Ovary (tissue), 9 donors: ENCODE data around the gene NIM1K. TPM values are rescaled to one million over a fixed set of nuclear protein-coding genes. Genes with fewer than 3 reads are reported as not detected.
"Not testable (repeated sequence)": the region's sequence is repeated elsewhere in the genome, so short reads cannot be mapped to it uniquely, and the experiment has no call there.

Experiments used
- DNase-seq, 5 donors: peaks; one replicate each; pipeline ENCODE4 v3.0.0-alpha.2; 2019 to 2020
- H3K27ac ChIP-seq, 2 donors: fragments of 200-600 bp; one replicate each; pipeline versions ENCODE4 v1.5.1 to v1.8.0; 2019 to 2022
- H3K27me3 ChIP-seq: fragments of 200-600 bp; one replicate; pipeline ENCODE4 v1.8.0; 2022
- H3K36me3 ChIP-seq: fragments of 200-600 bp; sonication (generic); one replicate; pipeline ENCODE4 v1.5.1; 2019
- H3K4me1 ChIP-seq: one replicate; pipeline ENCODE4 v1.8.1; 2013; ENCODE audit warnings: mild to moderate bottlenecking, moderate library complexity; ENCODE audit not compliant: insufficient read depth
- H3K4me3 ChIP-seq: fragments of 200-600 bp; sonication (generic); one replicate; pipeline ENCODE4 v1.5.1; 2017
- H3K9me3 ChIP-seq, 2 donors: fragments of 200-600 bp in 1 of 2; sonication (generic) in 1 of 2; one replicate each; pipeline versions ENCODE4 v1.5.1 to v1.8.1; 2013 to 2019; ENCODE audit warnings: mild to moderate bottlenecking in 1 of 2, moderate library complexity in 1 of 2
- CTCF ChIP-seq, 3 donors: fragments of 450-650 bp in 2 of 3; fragments of 200-600 bp in 1 of 3; IDR thresholded peaks; one replicate each; pipeline versions ENCODE4 v1.5.1 to v1.8.0; 2016 to 2022; ENCODE audit warnings: antibody characterized with exemption in 3 of 3, mild to moderate bottlenecking in 1 of 3
- EP300 ChIP-seq: sonication (generic); formaldehyde crosslinking; IDR thresholded peaks from one replicate; pipeline ENCODE4 v1.6.1; 2017; ENCODE audit warnings: antibody characterized with exemption
- POLR2A ChIP-seq: fragments of 450-650 bp; IDR thresholded peaks from one replicate; pipeline ENCODE4 v1.6.1; 2017; ENCODE audit warnings: antibody characterized with exemption, mild to moderate bottlenecking, moderate library complexity
- WGBS, 3 donors: extraction: QIAGEN DNeasy Blood & Tissue Kit in 1 of 3; methylation state at CpG; one replicate each; pipeline versions ENCODE4 v1.1.5 to v1.1.7; 2013 to 2017; 5-methylcytosine and 5-hydroxymethylcytosine counted together
- intact Hi-C, 4 donors: fragments of 100-400 bp; cut with DNase I; formaldehyde crosslinking; loops; one replicate each; pipeline versions ENCODE4 v1.11.0 to v1.15.1; 2022 to 2023
- polyA plus RNA-seq, 2 donors: library from polyadenylated mRNA; stranded (reverse); fragments of 200-250 nt in 1 of 2; fragments of 350-450 nt in 1 of 2; fragmentation: Illumina TruSeq in 1 of 2; extraction: RNeasy Lipid Tissue Mini Kit (QIAGEN cat#74804) in 1 of 2; gene quantifications; one replicate each; pipeline ENCODE4 v1.2.3, GENCODE V29; 2013 to 2014
- total RNA-seq, 7 donors: library from RNA; depleted of rRNA in 2 of 7; stranded (reverse); fragments of >200 nt in 2 of 7; fragmentation: NEBNext Ultra II Directional in 3 of 7; extraction: Animal tissue kit (Norgen Biotek cat#: 25700) in 3 of 7; gene quantifications; one replicate each; pipeline versions ENCODE4 v1.1.0 to v1.2.4, GENCODE V29; 2016 to 2023
- donor health status: DM: no; HTN: no; CAD: no; lungs with moderate emphysema.
- donor health status: DM: no; HTN: no; CAD: no.
- donor health status: Bipolar disorder and iron deficiency.
- donor health status: DM: yes; HTN: yes; CAD: no.
- donor health status: DM: no; HTN: no; CAD: no.
- donor health status: DM: yes; HTN: yes; CAD: no.

NIM1K gene
- total and polyA plus RNA-seq, 9 donors = 0.12 to 0.78 (median 0.35) TPM; not detected in 1

GRCh38 chr5:43174586-43174985 lies 17.4 kb upstream of the NIM1K start:
- Histone ChIP-seq H3K4me1 (no peaks in the 10 kb centered on the region), H3K36me3 (no peaks in the 10 kb centered on the region), H3K27ac (no peak overlapping the region), H3K4me3 (no peak overlapping the region), H3K27me3 (no peaks in the 10 kb centered on the region), H3K9me3 (no peaks in the 10 kb centered on the region)
- intact Hi-C loops = no loop called here
- 94 to 95% (median 95%) methylated on average over 7 of the region's 7 CpGs for WGBS, 3 donors
- TF ChIP-seq POLR2A (no peak), EP300 (no peak), CTCF (IDR thresholded peaks at IDR 0.05) (no peak)
- DNase-seq = no peak

- TF ChIP-seq POLR2A (no peak), CTCF (IDR thresholded peaks at IDR 0.05) (no peak), EP300 (no peak)
- no peak overlapping the region for H3K27ac ChIP-seq
- H3K4me1 ChIP-seq = no peaks in the 10 kb centered on the region
- DNase-seq = no peak
- no peak overlapping the region for H3K4me3 ChIP-seq
- intact Hi-C loops = no loop called here
- H3K36me3 ChIP-seq = no peaks in the 10 kb centered on the region
- no peaks in the 10 kb centered on the region for H3K9me3 ChIP-seq
- H3K27me3 ChIP-seq = no peaks in the 10 kb centered on the region
- WGBS, 3 donors = 86 to 90% (median 87%) methylated on average over 7 of the region's 7 CpGs
These were observed 12.2 kb upstream of the NIM1K start for GRCh38 chr5:43179836-43180235.

- Histone ChIP-seq H3K9me3 (no peaks in the 10 kb centered on the region), H3K4me3 (no peak overlapping the region), H3K27ac (no peak overlapping the region), H3K27me3 (no peaks in the 10 kb centered on the region), H3K4me1 (no peaks in the 10 kb centered on the region), H3K36me3 (no peaks in the 10 kb centered on the region)
- intact Hi-C loops = no loop called here
- TF ChIP-seq CTCF (IDR thresholded peaks at IDR 0.05) (no peak), POLR2A (no peak), EP300 (no peak)
- WGBS, 3 donors = 96 to 98% (median 97%) methylated on average over 10 of the region's 10 CpGs
- no peak for DNase-seq
These were observed 9.6 kb upstream of the NIM1K start for GRCh38 chr5:43182421-43182820.

- H3K9me3 ChIP-seq, H3K27ac ChIP-seq, DNase-seq, intact Hi-C loops, H3K36me3 ChIP-seq, H3K4me3 ChIP-seq, H3K4me1 ChIP-seq, H3K27me3 ChIP-seq: not testable (repeated sequence)
- WGBS, 3 donors = 94 to 96% (median 96%) methylated on average over 11 of the region's 11 CpGs
These were observed 8.9 kb upstream of the NIM1K start for GRCh38 chr5:43183101-43183500.

- Histone ChIP-seq H3K9me3 (no peaks in the 10 kb centered on the region), H3K4me1 (peaks cover 8% of the 10 kb centered on the region), H3K27ac (no peak overlapping the region), H3K27me3 (no peaks in the 10 kb centered on the region), H3K36me3 (no peaks in the 10 kb centered on the region), H3K4me3 (no peak overlapping the region)
- no peak for DNase-seq
- 22 to 28% (median 27%) methylated on average over 10 of the region's 10 CpGs for WGBS, 3 donors
- intact Hi-C loops = no loop called here
- TF ChIP-seq POLR2A = no peak
These were observed 1.0 kb upstream of the NIM1K start for GRCh38 chr5:43190755-43191603.
